HepG2 (cell line): Measurements from ENCODE around the gene GATB. TPM values are rescaled to one million over a fixed set of nuclear protein-coding genes. Genes with fewer than 3 reads are reported as not detected.

Experiments used
- ATRX ChIP-seq: sonication (generic); formaldehyde crosslinking; IDR thresholded peaks from 2 replicates; pipeline ENCODE4 v1.4.0; 2020; ENCODE audit warnings: missing genetic modification reagents, borderline replicate concordance
- ISL2 ChIP-seq: sonication (generic); formaldehyde crosslinking; IDR thresholded peaks from 2 replicates; pipeline ENCODE4 v1.5.0; 2020; ENCODE audit warnings: missing genetic modification reagents
- JARID2 ChIP-seq: sonication (generic); formaldehyde crosslinking; IDR thresholded peaks from 2 replicates; pipeline ENCODE4 v1.8.1; 2023; ENCODE audit warnings: missing genetic modification reagents, inconsistent platforms; ENCODE audit not compliant: insufficient replicate concordance
- KAT8 ChIP-seq: IDR thresholded peaks from 2 replicates; pipeline ENCODE4 v1.6.1; 2016; ENCODE audit warnings: missing genetic modification reagents, missing compliant biosample characterization
- KMT2A ChIP-seq: sonication (generic); formaldehyde crosslinking; IDR thresholded peaks from 2 replicates; pipeline ENCODE4 v1.4.0; 2020; ENCODE audit warnings: missing genetic modification reagents
- MED1 ChIP-seq: sonication (generic); formaldehyde crosslinking; IDR thresholded peaks from 2 replicates; pipeline ENCODE4 v1.4.0; 2020; ENCODE audit warnings: missing genetic modification reagents
- SMYD3 ChIP-seq: sonication (generic); formaldehyde crosslinking; IDR thresholded peaks from 2 replicates; pipeline ENCODE4 v1.8.1; 2023; ENCODE audit warnings: mild to moderate bottlenecking, missing genetic modification reagents
- SYNCRIP ChIP-seq: fragments of 200-400 bp; formaldehyde crosslinking; IDR thresholded peaks from 2 replicates; pipeline ENCODE4 v1.6.1; 2018; ENCODE audit warnings: mild to moderate bottlenecking, low read depth, low read length; ENCODE audit not compliant: insufficient read depth
- ZBTB38 ChIP-seq: sonication (generic); formaldehyde crosslinking; IDR thresholded peaks from 2 replicates; pipeline ENCODE4 v1.5.1; 2020; ENCODE audit warnings: mild to moderate bottlenecking, missing genetic modification reagents
- ZC3H4 ChIP-seq: sonication (generic); formaldehyde crosslinking; IDR thresholded peaks from 2 replicates; pipeline ENCODE4 v1.4.0; 2020; ENCODE audit warnings: missing genetic modification reagents, borderline replicate concordance
- ZFP62 ChIP-seq: sonication (generic); formaldehyde crosslinking; IDR thresholded peaks from 2 replicates; pipeline ENCODE4 v1.4.0; 2020; ENCODE audit warnings: missing genetic modification reagents
- ZKSCAN5 ChIP-seq: sonication (generic); formaldehyde crosslinking; IDR thresholded peaks from 2 replicates; pipeline ENCODE4 v1.5.1; 2020; ENCODE audit warnings: mild to moderate bottlenecking, missing genetic modification reagents
- ZNF12 ChIP-seq: sonication (generic); formaldehyde crosslinking; IDR thresholded peaks from 2 replicates; pipeline ENCODE4 v1.5.0; 2020; ENCODE audit warnings: missing genetic modification reagents
- ZNF614 ChIP-seq: IDR thresholded peaks from 2 replicates; pipeline ENCODE4 v1.6.1; 2018; ENCODE audit warnings: missing biosample characterization, missing genetic modification reagents, inconsistent platforms, borderline replicate concordance
- ZNF788 ChIP-seq: sonication (generic); formaldehyde crosslinking; IDR thresholded peaks from 2 replicates; pipeline ENCODE4 v1.5.0; 2020; ENCODE audit warnings: mild to moderate bottlenecking, missing genetic modification reagents, borderline replicate concordance
- polyA plus RNA-seq, 8 experiments: library from polyadenylated mRNA; depleted of rRNA in 3 of 8; stranded (reverse) in 7 of 8; unstranded in 1 of 8; fragments of >200 nt; fragmentation: Illumina TruSeq in 4 of 8; extraction: Trizol in 4 of 8; gene quantifications; 2 replicates each; pipeline versions ENCODE4 v1.2.1 to v1.2.3, GENCODE V29; 2011 to 2016; ENCODE audit warnings: low read depth in 4 of 8, missing spikeins in 1 of 8, mixed read lengths in 1 of 8; ENCODE audit not compliant: insufficient read depth in 1 of 8
- total RNA-seq, 5 experiments: library from RNA; depleted of rRNA; stranded (reverse); fragments of >200 nt; fragmentation: Illumina TruSeq; extraction: Trizol; gene quantifications; 2 replicates each; pipeline ENCODE4 v1.2.3, GENCODE V29; 2016; ENCODE audit warnings: low read depth in 1 of 5
- TF ChIP-seq, protein P1 (sequence below), 2 experiments: sonication (generic) in 1 of 2; formaldehyde crosslinking in 1 of 2; IDR thresholded peaks; 2 replicates each; pipeline versions ENCODE4 v1.5.1 to v1.6.1; 2011 to 2020; ENCODE audit warnings: borderline replicate concordance in 1 of 2, low read depth in 1 of 2, low read length in 1 of 2, mild to moderate bottlenecking in 1 of 2, missing genetic modification reagents in 1 of 2, moderate library complexity in 1 of 2
- TF ChIP-seq, protein P2 (sequence below): sonication (generic); formaldehyde crosslinking; IDR thresholded peaks from 2 replicates; pipeline ENCODE4 v1.8.1; 2023; ENCODE audit warnings: mild to moderate bottlenecking, inconsistent platforms, moderate library complexity, missing genetic modification reagents, borderline replicate concordance
- TF ChIP-seq, protein P3 (sequence below): sonication (generic); formaldehyde crosslinking; IDR thresholded peaks from 2 replicates; pipeline ENCODE4 v1.8.0; 2022; ENCODE audit warnings: missing genetic modification reagents, low read depth, mild to moderate bottlenecking, borderline replicate concordance
- TF ChIP-seq, protein P4 (sequence below): sonication (generic); formaldehyde crosslinking; IDR thresholded peaks from 2 replicates; pipeline ENCODE4 v1.4.0; 2020; ENCODE audit warnings: missing genetic modification reagents
- TF ChIP-seq, protein P5 (sequence below): sonication (generic); formaldehyde crosslinking; IDR thresholded peaks from 2 replicates; pipeline ENCODE4 v1.8.1; 2023; ENCODE audit warnings: missing genetic modification reagents, mild to moderate bottlenecking, borderline replicate concordance

The GATB gene
- total and polyA plus RNA-seq, 2 of the 13 experiments (the other 11 are each of a cell fraction or from before 2014, with no cell fraction given) = 32.3 to 32.4 TPM

DNA sequence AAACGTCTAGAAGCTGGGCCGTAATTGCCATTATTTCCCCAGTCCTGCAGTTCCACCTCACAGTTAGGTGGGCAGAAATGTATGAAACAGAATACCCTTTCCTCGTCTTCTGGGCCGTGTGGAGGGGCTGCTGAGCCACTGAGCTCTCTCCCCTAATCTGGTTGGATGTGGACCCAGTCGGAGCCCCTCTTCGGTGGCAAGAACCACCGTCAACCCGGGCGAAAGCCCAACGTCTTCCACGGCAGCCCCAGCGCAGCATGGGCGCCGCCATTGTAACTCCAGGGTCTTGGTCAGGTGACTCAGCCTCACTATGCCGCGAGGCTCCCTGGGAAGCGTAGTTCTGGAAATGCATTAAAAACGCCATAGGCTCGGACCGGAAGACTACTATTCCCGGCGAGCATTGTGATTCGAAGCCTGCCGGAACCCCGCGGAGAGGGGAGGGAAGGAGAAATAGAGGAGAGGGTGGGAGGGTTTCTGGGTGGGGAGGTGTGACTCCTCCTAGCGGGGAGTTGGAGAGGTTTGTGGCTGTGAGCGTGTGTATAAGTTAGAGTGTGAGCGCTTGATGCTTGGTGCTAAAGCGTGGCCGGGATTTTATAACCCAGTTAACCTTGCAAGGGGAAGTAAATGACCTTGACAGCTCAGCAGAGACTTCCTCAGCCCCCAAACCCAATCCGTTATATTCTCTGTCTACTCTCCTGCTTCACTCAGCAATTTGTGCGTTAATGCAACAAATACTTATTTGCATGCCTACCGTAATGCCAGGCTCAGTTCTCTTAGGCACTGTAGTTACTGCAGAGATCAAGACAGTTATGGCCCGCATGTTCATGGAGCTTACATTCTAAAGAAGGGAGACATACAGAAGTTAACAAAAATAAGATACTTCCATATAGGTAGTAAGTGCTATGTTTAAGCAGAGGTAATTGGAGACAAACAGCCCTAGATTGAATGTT is at the start of gene GATB (continued):
- TF ChIP-seq, protein P1, sequence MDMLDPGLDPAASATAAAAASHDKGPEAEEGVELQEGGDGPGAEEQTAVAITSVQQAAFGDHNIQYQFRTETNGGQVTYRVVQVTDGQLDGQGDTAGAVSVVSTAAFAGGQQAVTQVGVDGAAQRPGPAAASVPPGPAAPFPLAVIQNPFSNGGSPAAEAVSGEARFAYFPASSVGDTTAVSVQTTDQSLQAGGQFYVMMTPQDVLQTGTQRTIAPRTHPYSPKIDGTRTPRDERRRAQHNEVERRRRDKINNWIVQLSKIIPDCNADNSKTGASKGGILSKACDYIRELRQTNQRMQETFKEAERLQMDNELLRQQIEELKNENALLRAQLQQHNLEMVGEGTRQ (IDR thresholded peaks at IDR 0.05; ENCODE audit: low read depth, low read length) = peak; percentile 83
- TF ChIP-seq, protein P1 (CRISPR knock-in tag; IDR thresholded peaks at IDR 0.05; ENCODE audit: borderline replicate concordance) = peak; percentile 97; the same call in 1 of the 2 replicates
- TF ChIP-seq, protein P2, sequence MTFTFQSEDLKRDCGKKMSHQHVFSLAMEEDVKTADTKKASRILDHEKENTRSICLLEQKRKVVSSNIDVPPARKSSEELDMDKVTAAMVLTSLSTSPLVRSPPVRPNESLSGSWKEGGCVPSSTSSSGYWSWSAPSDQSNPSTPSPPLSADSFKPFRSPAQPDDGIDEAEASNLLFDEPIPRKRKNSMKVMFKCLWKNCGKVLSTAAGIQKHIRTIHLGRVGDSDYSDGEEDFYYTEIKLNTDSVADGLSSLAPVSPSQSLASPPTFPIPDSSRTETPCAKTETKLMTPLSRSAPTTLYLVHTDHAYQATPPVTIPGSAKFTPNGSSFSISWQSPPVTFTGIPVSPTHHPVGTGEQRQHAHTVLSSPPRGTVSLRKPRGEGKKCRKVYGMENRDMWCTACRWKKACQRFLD (CRISPR knock-in tag) = no peak
- TF ChIP-seq SYNCRIP = no peak
- no peak for TF ChIP-seq ZC3H4 (CRISPR knock-in tag)
- TF ChIP-seq, protein P3, sequence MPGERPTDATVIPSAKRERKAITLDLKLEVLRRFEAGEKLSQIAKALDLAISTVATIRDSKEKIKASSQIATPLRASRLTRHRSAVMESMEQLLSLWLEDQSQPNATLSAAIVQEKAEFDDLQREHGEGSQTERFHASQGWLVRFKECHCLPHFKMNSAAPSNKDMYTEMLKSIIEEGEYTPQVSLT (CRISPR knock-in tag) = no peak
- TF ChIP-seq ZNF12 (CRISPR knock-in tag) = no peak; the same call in 1 of the 2 replicates
- peak; percentile 29; the same call in 1 of the 2 replicates for TF ChIP-seq ZNF614 (CRISPR knock-in tag)
- TF ChIP-seq, protein P4, sequence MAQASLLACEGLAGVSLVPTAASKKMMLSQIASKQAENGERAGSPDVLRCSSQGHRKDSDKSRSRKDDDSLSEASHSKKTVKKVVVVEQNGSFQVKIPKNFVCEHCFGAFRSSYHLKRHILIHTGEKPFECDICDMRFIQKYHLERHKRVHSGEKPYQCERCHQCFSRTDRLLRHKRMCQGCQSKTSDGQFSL (CRISPR knock-in tag) = 0 out of 2 replicates have a peak, but pooled peaks have one; percentile 24
- TF ChIP-seq KAT8 (CRISPR knock-in tag) = peak; percentile 100
- TF ChIP-seq JARID2 = peak; percentile 75
- no peak for TF ChIP-seq KMT2A
- no peak; the same call in 1 of the 2 replicates for TF ChIP-seq ZFP62 (CRISPR knock-in tag)
- TF ChIP-seq MED1 (CRISPR knock-in tag) = peak; percentile 55
- TF ChIP-seq SMYD3 (CRISPR knock-in tag) = no peak
- TF ChIP-seq, protein P5, sequence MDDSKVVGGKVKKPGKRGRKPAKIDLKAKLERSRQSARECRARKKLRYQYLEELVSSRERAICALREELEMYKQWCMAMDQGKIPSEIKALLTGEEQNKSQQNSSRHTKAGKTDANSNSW (CRISPR knock-in tag) = no peak
- no peak for TF ChIP-seq ZBTB38
- TF ChIP-seq ATRX (CRISPR knock-in tag) = no peak
- no peak for TF ChIP-seq ISL2
- TF ChIP-seq ZKSCAN5 (CRISPR knock-in tag) = no peak
- TF ChIP-seq ZNF788 (CRISPR knock-in tag) = peak; percentile 44; the same call in 1 of the 2 replicates
